ENCODE measurements around the gene DNAH8. TPM values are rescaled to one million over a fixed set of nuclear protein-coding genes. Genes with fewer than 3 reads are reported as not detected.

DNAH8 gene
- total RNA-seq, 2 experiments from 2014 or later = 0.03 to 0.05 TPM

GRCh38 chr6:39003072-39003471 is 288.0 kb downstream of the DNAH8 start:
- no peaks in the 10 kb centered on the region for H3K4me1 Mint-ChIP-seq
- no peak overlapping the region for H3K27ac Mint-ChIP-seq
- CTCF ChIA-PET = interaction anchor here (1.0 to 1.2 kb wide), 2 partner anchors 131 to 300 kb away, joined by 3 read pairs; no protein-coding TSS in a partner anchor
- H3K4me3 Mint-ChIP-seq = no peak overlapping the region
- DNase-seq = no peak
- peaks cover 51% of the 10 kb centered on the region for H3K27me3 Mint-ChIP-seq
- POLR2A ChIA-PET = no interaction called here
- no peaks in the 10 kb centered on the region for H3K9me3 Mint-ChIP-seq
- H3K36me3 Mint-ChIP-seq (ENCODE audit: low read depth) = no peaks in the 10 kb centered on the region

DNA sequence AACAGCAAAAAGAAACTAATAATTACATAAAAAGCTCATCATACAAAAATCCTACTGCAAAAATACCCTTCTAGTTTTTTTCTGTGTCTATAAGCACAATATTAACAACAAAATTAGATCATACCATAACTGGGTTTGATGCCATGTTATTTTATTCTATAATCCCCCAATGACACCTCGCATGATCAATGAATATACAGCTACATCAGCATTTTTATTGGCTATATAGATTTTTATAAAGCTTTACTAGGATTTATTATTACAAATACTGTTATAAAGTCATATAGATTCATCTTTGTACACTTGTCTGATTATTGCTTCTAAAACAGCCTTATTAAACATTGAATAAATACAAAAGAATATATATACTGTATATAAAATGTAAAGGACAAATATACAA is 288.4 kb downstream of the DNAH8 start:
- CTCF ChIA-PET = interaction anchor here (1.0 to 1.2 kb wide), 2 partner anchors 131 to 299 kb away, joined by 3 read pairs; no protein-coding TSS in a partner anchor
- Mint-ChIP-seq H3K9me3 (no peaks in the 10 kb centered on the region), H3K27me3 (peaks cover 55% of the 10 kb centered on the region), H3K4me3 (no peak overlapping the region), H3K4me1 (no peaks in the 10 kb centered on the region), H3K27ac (no peak overlapping the region), H3K36me3 (ENCODE audit: low read depth) (no peaks in the 10 kb centered on the region)
- no peak for DNase-seq
- POLR2A ChIA-PET = no interaction called here

GRCh38 chr6:39004801-39005200 is 289.7 kb downstream of the DNAH8 start:
- Mint-ChIP-seq H3K9me3 (no peaks in the 10 kb centered on the region), H3K27ac (no peak overlapping the region), H3K4me1 (no peaks in the 10 kb centered on the region), H3K36me3 (ENCODE audit: low read depth) (no peaks in the 10 kb centered on the region), H3K27me3 (peaks cover 59% of the 10 kb centered on the region), H3K4me3 (no peak overlapping the region)
- DNase-seq = no peak
- ChIA-PET POLR2A (no interaction called here), CTCF (no interaction called here)

DNA sequence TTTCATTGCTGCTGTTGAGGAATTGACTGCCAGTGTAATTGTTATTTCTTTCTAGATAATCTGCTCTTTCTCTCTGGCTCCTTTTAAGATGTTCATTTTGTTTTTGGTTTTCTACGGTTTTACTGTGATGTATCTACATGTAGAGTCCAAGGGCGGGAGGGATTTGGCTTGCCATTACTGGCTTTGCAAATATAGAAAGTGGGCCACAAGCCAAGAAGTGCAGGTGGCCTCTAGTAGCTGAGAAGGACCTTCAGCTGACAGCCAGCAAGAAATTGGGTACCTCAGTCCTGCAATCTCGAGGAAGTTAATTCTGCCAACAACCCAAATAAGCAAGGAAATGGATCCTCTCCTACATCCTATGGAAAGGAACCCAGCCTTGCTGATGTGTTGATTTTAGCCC is 290.7 kb downstream of the DNAH8 start:
- DNase-seq = no peak
- Mint-ChIP-seq H3K36me3 (ENCODE audit: low read depth) (no peaks in the 10 kb centered on the region), H3K4me1 (no peaks in the 10 kb centered on the region), H3K4me3 (no peak overlapping the region), H3K27me3 (peaks cover 53% of the 10 kb centered on the region), H3K9me3 (no peaks in the 10 kb centered on the region), H3K27ac (no peak overlapping the region)
- ChIA-PET CTCF (interaction anchor here (1.4 kb wide), 1 partner anchor 8 kb away, joined by 4 read pairs; no protein-coding TSS in a partner anchor), POLR2A (no interaction called here)

DNA sequence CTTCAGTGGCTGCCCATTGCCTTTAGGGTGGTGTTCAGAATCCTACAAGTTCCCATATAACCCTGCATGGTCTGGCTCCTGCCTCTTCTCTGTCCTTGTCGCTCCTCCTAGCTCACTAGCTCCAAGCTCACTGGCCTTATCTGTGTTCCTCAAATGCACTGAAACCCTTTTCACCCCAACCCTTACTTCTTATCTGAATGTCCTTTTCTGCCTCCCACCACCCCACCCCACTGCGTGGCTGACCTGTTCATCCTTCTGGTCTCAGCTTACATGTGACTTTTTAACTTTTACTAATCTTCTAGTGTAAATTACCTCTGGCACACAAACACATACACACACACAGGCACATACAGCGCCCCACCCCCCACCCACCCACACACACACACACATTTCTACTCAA is 292.5 kb downstream of the DNAH8 start:
- Mint-ChIP-seq H3K4me3 (no peak overlapping the region), H3K36me3 (ENCODE audit: low read depth) (no peaks in the 10 kb centered on the region), H3K27me3 (peaks cover 58% of the 10 kb centered on the region), H3K4me1 (no peaks in the 10 kb centered on the region), H3K27ac (no peak overlapping the region), H3K9me3 (no peaks in the 10 kb centered on the region)
- no peak for DNase-seq
- ChIA-PET CTCF (no interaction called here), POLR2A (no interaction called here)

GRCh38 chr6:39008737-39009136 is 293.6 kb downstream of the DNAH8 start:
- Mint-ChIP-seq H3K27me3 (peaks cover 66% of the 10 kb centered on the region), H3K4me1 (no peaks in the 10 kb centered on the region), H3K36me3 (ENCODE audit: low read depth) (no peaks in the 10 kb centered on the region), H3K9me3 (no peaks in the 10 kb centered on the region), H3K27ac (no peak overlapping the region), H3K4me3 (no peak overlapping the region)
- ChIA-PET POLR2A (no interaction called here), CTCF (interaction anchor here (0.6 kb wide), 1 partner anchor 23 kb away, joined by 3 read pairs; no protein-coding TSS in a partner anchor)
- no peak for DNase-seq

GRCh38 chr6:39009476-39009875 is 294.4 kb downstream of the DNAH8 start:
- no peak overlapping the region for H3K4me3 Mint-ChIP-seq
- POLR2A ChIA-PET = no interaction called here

DNA sequence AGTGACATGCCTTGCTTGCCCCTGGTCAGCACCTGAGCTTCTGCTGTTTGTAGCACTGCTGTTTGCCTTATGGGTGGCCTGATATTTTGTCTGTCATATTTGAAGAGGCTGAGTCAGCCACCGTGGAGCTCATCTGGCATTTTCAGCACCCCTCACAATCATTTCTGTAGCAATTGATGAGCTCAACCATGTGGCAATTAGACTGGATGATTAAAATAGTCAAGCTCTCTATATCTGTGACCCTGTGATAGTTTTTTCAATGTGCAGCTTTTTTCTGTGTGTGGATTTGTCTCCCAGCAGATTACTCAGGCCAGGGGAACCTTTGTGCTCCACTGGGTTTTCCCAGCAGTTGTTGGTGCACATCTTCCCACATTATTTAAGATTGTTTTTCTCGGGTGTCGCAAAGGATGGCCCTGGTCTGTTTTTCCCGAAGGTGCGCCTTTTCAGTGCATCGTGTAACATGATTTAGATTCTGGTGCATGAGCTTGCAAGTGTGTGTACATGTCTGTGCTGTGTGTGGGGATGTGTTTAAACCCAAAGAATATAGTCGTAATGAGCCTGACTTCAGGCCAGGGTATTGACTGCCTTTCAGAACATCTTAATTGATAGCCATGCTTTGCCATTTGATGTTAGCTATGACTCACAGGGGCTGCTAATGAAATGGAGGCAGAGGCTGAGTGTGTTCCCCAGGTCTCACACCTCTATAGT is 301.9 kb downstream of the DNAH8 start:
- Mint-ChIP-seq H3K36me3 (ENCODE audit: low read depth) (no peaks in the 10 kb centered on the region), H3K4me3 (no peak overlapping the region), H3K27ac (no peak overlapping the region), H3K4me1 (no peaks in the 10 kb centered on the region), H3K9me3 (peaks cover 5% of the 10 kb centered on the region), H3K27me3 (peaks cover 24% of the 10 kb centered on the region)
- ChIA-PET CTCF (no interaction called here), POLR2A (no interaction called here)
- no peak for DNase-seq

More at GRCh38 chr6:39009476-39009875, 294.4 kb downstream of the DNAH8 start:
- Mint-ChIP-seq H3K9me3 (no peaks in the 10 kb centered on the region), H3K27me3 (peaks cover 67% of the 10 kb centered on the region), H3K36me3 (ENCODE audit: low read depth) (no peaks in the 10 kb centered on the region), H3K27ac (no peak overlapping the region), H3K4me1 (no peaks in the 10 kb centered on the region)
- DNase-seq = no peak
- CTCF ChIA-PET = interaction anchor here (1.2 kb wide), 1 partner anchor 11 kb away, joined by 3 read pairs; no protein-coding TSS in a partner anchor

DNA sequence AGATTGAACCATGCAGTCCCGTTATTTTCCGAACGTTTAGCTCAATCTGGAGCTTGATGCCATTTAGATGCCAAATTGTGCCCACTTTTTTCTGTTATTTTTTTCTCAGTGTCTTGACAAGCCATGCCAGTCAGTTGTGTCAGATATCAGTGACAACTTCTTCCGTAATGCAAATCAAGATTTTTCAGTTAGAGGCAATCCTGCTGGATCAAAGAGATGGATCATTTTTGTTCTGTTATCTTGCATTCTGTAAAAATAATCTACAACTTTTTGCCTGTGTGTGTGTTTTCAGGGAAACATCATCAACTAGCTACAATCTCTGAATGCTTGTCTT is 302.4 kb downstream of the DNAH8 start:
- Mint-ChIP-seq H3K36me3 (ENCODE audit: low read depth) (no peaks in the 10 kb centered on the region), H3K4me3 (no peak overlapping the region), H3K9me3 (peaks cover 5% of the 10 kb centered on the region), H3K27me3 (peaks cover 19% of the 10 kb centered on the region), H3K27ac (no peak overlapping the region), H3K4me1 (no peaks in the 10 kb centered on the region)
- POLR2A ChIA-PET = no interaction called here
- DNase-seq = no peak
- CTCF ChIA-PET = no interaction called here

DNA sequence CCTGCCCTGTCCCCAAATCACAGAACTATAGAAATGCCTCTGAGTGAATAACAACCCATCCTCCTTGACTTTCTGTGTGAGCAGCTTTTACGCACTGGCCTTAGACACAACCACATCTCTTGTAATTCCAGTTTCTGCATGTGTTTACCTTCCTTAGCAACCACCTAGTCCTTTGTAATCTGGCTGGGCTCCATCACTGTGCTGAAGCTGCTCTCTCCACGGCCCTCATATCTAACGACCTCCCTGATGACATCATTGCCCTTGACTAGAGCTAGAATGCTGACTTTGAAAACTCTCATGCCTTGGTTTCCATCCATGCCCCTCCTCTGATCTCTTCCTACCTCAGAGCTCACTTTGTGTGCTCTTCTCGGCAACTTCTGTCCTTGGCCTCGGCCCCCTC is 303.0 kb downstream of the DNAH8 start:
- Mint-ChIP-seq H3K27me3 (peaks cover 17% of the 10 kb centered on the region), H3K4me3 (no peak overlapping the region), H3K9me3 (peaks cover 5% of the 10 kb centered on the region), H3K36me3 (ENCODE audit: low read depth) (no peaks in the 10 kb centered on the region), H3K4me1 (no peaks in the 10 kb centered on the region), H3K27ac (no peak overlapping the region)
- CTCF ChIA-PET = no interaction called here
- POLR2A ChIA-PET = no interaction called here
- no peak for DNase-seq

DNA sequence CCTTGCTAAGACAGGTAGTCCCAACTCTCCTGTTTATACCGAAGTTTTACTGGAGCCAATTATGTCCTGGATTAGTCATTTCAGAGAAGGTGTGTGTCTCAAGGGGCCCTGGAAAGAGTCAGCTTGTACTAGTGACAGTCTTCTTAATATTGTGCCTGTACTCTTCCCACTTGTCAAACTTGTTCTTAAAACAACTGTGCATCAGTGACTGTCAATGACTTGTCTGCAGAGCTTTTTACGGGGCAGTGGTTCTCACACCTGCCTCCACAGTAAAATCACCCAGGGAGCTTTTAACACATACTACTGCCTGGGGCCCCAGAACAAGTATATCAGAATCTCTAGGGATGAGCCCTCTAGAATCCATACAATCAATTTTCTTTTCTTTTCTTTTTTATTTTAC is 305.0 kb downstream of the DNAH8 start:
- H3K4me3 Mint-ChIP-seq = no peak overlapping the region
- ChIA-PET POLR2A (no interaction called here), CTCF (no interaction called here)
- H3K27me3 Mint-ChIP-seq = peaks cover 7% of the 10 kb centered on the region
- no peaks in the 10 kb centered on the region for H3K4me1 Mint-ChIP-seq
- DNase-seq = no peak
- no peak overlapping the region for H3K27ac Mint-ChIP-seq
- peaks cover 5% of the 10 kb centered on the region for H3K9me3 Mint-ChIP-seq
- H3K36me3 Mint-ChIP-seq (ENCODE audit: low read depth) = no peaks in the 10 kb centered on the region

- no peaks in the 10 kb centered on the region for H3K4me1 Mint-ChIP-seq
- POLR2A ChIA-PET = no interaction called here
- no peaks in the 10 kb centered on the region for H3K36me3 Mint-ChIP-seq (ENCODE audit: low read depth)
- no peak overlapping the region for H3K27ac Mint-ChIP-seq
- H3K27me3 Mint-ChIP-seq = peaks cover 6% of the 10 kb centered on the region
- CTCF ChIA-PET = no interaction called here
- DNase-seq = no peak
- H3K4me3 Mint-ChIP-seq = no peak overlapping the region
- H3K9me3 Mint-ChIP-seq = no peaks in the 10 kb centered on the region
Observed at GRCh38 chr6:39021041-39021440, 305.9 kb downstream of the DNAH8 start.

DNA sequence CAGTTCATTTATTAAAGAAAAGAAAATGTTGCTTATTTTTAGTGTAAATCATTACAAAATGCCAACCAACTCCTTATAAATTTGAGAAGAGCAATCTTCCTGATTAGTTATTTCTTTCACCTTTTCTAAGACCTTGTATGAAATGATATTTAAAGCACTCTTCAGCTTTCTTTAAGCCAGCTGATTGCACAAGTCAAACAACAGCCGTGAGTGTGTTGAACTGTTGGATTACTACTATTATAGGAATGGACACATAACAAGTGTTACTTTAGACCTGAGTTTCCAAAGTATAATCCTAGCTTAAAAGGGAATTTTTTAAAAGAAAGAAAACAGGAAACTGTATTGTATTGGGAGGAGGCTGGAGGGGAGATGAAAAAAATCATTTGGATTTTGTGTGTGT is 306.7 kb downstream of the DNAH8 start:
- POLR2A ChIA-PET = no interaction called here
- no peak for DNase-seq
- Mint-ChIP-seq H3K36me3 (ENCODE audit: low read depth) (no peaks in the 10 kb centered on the region), H3K4me3 (no peak overlapping the region), H3K27me3 (peaks cover 7% of the 10 kb centered on the region), H3K4me1 (no peaks in the 10 kb centered on the region), H3K9me3 (no peaks in the 10 kb centered on the region), H3K27ac (no peak overlapping the region)
- CTCF ChIA-PET = interaction anchor here (1.3 kb wide), 1 partner anchor 24 kb away, joined by 5 read pairs; no protein-coding TSS in a partner anchor

DNA sequence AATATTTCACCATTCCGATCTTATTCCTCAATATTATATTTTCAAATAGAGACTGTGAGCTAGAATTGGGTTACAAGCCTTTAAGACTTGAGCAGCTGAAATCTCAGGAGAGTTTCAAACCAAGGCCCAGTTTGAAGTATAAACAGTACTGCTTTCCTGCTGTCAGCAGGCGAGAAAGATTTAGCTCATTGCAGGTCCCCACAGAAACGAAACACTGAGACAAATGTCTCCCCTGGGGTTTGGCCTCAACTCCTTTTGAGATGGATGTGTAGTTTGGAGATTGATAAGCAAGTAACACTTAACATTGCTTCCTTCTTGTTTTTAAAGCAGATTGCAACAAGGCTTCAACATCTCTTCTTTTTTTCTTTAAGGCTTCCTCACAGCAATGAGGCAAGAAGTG is 311.1 kb downstream of the DNAH8 start:
- peaks cover 22% of the 10 kb centered on the region for H3K27me3 Mint-ChIP-seq
- H3K9me3 Mint-ChIP-seq = no peaks in the 10 kb centered on the region
- H3K4me3 Mint-ChIP-seq = no peak overlapping the region
- POLR2A ChIA-PET = no interaction called here
- DNase-seq = no peak
- CTCF ChIA-PET = interaction anchor here (1.2 kb wide), 1 partner anchor 53 kb away, joined by 3 read pairs; no protein-coding TSS in a partner anchor
- no peaks in the 10 kb centered on the region for H3K36me3 Mint-ChIP-seq (ENCODE audit: low read depth)
- H3K27ac Mint-ChIP-seq = no peak overlapping the region
- H3K4me1 Mint-ChIP-seq = no peaks in the 10 kb centered on the region

Measured in activated CD4-positive, alpha-beta memory T cell treated with anti-CD3 and anti-CD28 coated beads, Interleukin-2, amount 10 ng/mL, durations not matched to agents 7 days and 5 days (primary cell).